Hepatocyte (in vitro differentiated cells): ENCODE measurements around the gene HAAO. TPM values are rescaled to one million over a fixed set of nuclear protein-coding genes. Genes with fewer than 3 reads are reported as not detected.
"Not testable (repeated sequence)": the region's sequence is repeated elsewhere in the genome, so short reads cannot be mapped to it uniquely, and the experiment has no call there.

Experiments
- DNase-seq: peaks from one replicate; pipeline ENCODE4 v3.0.0-alpha.2; 2016; ENCODE audit warnings: low spot score
- H2AFZ ChIP-seq: fragments of 200-600 bp; sonication (generic); 2 replicates; pipeline ENCODE4 v1.6.0; 2016; ENCODE audit warnings: antibody characterized with exemption, mild to moderate bottlenecking
- H3K27ac ChIP-seq: fragments of 200-600 bp; sonication (generic); 2 replicates; pipeline ENCODE4 v1.5.1; 2016; ENCODE audit warnings: mild to moderate bottlenecking
- H3K27me3 ChIP-seq: fragments of 200-600 bp; sonication (generic); 2 replicates; pipeline ENCODE4 v1.6.1; 2016
- H3K36me3 ChIP-seq: fragments of 200-600 bp; sonication (generic); replicated peaks from 2 replicates; pipeline ENCODE4 v1.5.1; 2016; ENCODE audit warnings: low read depth; ENCODE audit not compliant: insufficient read depth
- H3K4me1 ChIP-seq: fragments of 200-600 bp; sonication (generic); 2 replicates; pipeline ENCODE4 v1.5.1; 2016; ENCODE audit warnings: mild to moderate bottlenecking, moderate library complexity; ENCODE audit not compliant: insufficient read depth
- H3K4me2 ChIP-seq: fragments of 200-600 bp; sonication (generic); 2 replicates; pipeline ENCODE4 v1.6.0; 2016
- H3K4me3 ChIP-seq: fragments of 200-600 bp; sonication (generic); 2 replicates; pipeline ENCODE4 v1.5.1; 2016; ENCODE audit warnings: mild to moderate bottlenecking
- H3K79me2 ChIP-seq: fragments of 200-600 bp; sonication (generic); 2 replicates; pipeline ENCODE4 v1.6.0; 2017; ENCODE audit warnings: mild to moderate bottlenecking
- H3K9me2 ChIP-seq: fragments of 200-600 bp; sonication (generic); replicated peaks from 2 replicates; pipeline ENCODE4 v1.6.0; 2017; ENCODE audit warnings: mild to moderate bottlenecking; ENCODE audit not compliant: insufficient read depth
- H3K9me3 ChIP-seq: fragments of 200-600 bp; sonication (generic); 2 replicates; pipeline ENCODE4 v1.5.1; 2016; ENCODE audit warnings: low read depth, mild to moderate bottlenecking
- H4K20me1 ChIP-seq: fragments of 200-600 bp; sonication (generic); 2 replicates; pipeline ENCODE4 v1.6.0; 2016; ENCODE audit warnings: mild to moderate bottlenecking; ENCODE audit not compliant: insufficient read depth, poor library complexity, severe bottlenecking
- CTCF ChIP-seq: fragments of 200-600 bp; sonication (generic); IDR thresholded peaks from 2 replicates; pipeline ENCODE4 v1.5.1; 2016; ENCODE audit warnings: antibody characterized with exemption, mild to moderate bottlenecking; ENCODE audit not compliant: poor library complexity
- EZH2 ChIP-seq: fragments of 200-600 bp; sonication (generic); IDR thresholded peaks from 2 replicates; pipeline ENCODE4 v1.6.1; 2016; ENCODE audit warnings: antibody characterized with exemption, mild to moderate bottlenecking, borderline replicate concordance
- EZH2phosphoT487 ChIP-seq: fragments of 200-600 bp; sonication (generic); IDR thresholded peaks from one replicate; pipeline ENCODE4 v1.6.1; 2018; ENCODE audit warnings: antibody characterized with exemption, mild to moderate bottlenecking, low read depth, moderate library complexity; ENCODE audit not compliant: unreplicated experiment, severe bottlenecking
- WGBS: methylation state at CpG from one replicate; pipeline ENCODE4 v1.1.6; 2016; ENCODE audit warnings: low lambda C conversion rate; ENCODE audit errors: missing lambda C conversion rate; 5-methylcytosine and 5-hydroxymethylcytosine counted together
- polyA plus RNA-seq: library from polyadenylated mRNA; unstranded; fragments of >200 nt; fragmentation: Nextera tagmentation; extraction: Ambion mirVana; gene quantifications from 2 replicates; pipeline ENCODE4 v1.2.1, GENCODE V29; 2016
- total RNA-seq: library from RNA; depleted of rRNA; stranded (reverse); fragments of >200 nt; gene quantifications from 2 replicates; pipeline ENCODE4 v1.2.3, GENCODE V29; 2014

HAAO gene
- total and polyA plus RNA-seq, 2 experiments from 2014 or later, result 22.0 to 35.4 TPM

- no peaks in the 10 kb centered on the region for H4K20me1 ChIP-seq
- no peaks in the 10 kb centered on the region for H3K36me3 ChIP-seq
- no peak overlapping the region for H3K27ac ChIP-seq
- no peak overlapping the region for H3K4me2 ChIP-seq
- no peaks in the 10 kb centered on the region for H3K27me3 ChIP-seq
- no peaks in the 10 kb centered on the region for H3K79me2 ChIP-seq
- H3K9me3 ChIP-seq, result no peaks in the 10 kb centered on the region
- WGBS, result 98% methylated on average over 7 of the region's 7 CpGs
- no peak overlapping the region for H3K4me3 ChIP-seq
- no peaks in the 10 kb centered on the region for H3K9me2 ChIP-seq
- no peak for DNase-seq
- H3K4me1 ChIP-seq, result peaks cover 4% of the 10 kb centered on the region
- no peak overlapping the region for H2AFZ ChIP-seq
- TF ChIP-seq EZH2phosphoT487 (no peak), CTCF (no peak), EZH2 (no peak)
Measured at GRCh38 chr2:42834161-42834560, 41.8 kb upstream of the HAAO start.

- no peak overlapping the region for H3K4me2 ChIP-seq
- no peaks in the 10 kb centered on the region for H4K20me1 ChIP-seq
- H3K9me2 ChIP-seq, result no peaks in the 10 kb centered on the region
- TF ChIP-seq EZH2 (no peak), EZH2phosphoT487 (no peak), CTCF (no peak)
- H2AFZ ChIP-seq, result no peak overlapping the region
- no peak overlapping the region for H3K27ac ChIP-seq
- H3K4me1 ChIP-seq, result peaks cover 7% of the 10 kb centered on the region
- no peaks in the 10 kb centered on the region for H3K79me2 ChIP-seq
- H3K4me3 ChIP-seq, result no peak overlapping the region
- H3K27me3 ChIP-seq, result no peaks in the 10 kb centered on the region
- no peak for DNase-seq
- no peaks in the 10 kb centered on the region for H3K36me3 ChIP-seq
- WGBS, result 85% methylated on average over 6 of the region's 6 CpGs
- H3K9me3 ChIP-seq, result no peaks in the 10 kb centered on the region
Measured at GRCh38 chr2:42832289-42832634, 39.9 kb upstream of the HAAO start.

- H3K9me2 ChIP-seq, H3K4me2 ChIP-seq, DNase-seq, H3K36me3 ChIP-seq, H2AFZ ChIP-seq, H3K4me1 ChIP-seq, H3K27me3 ChIP-seq, H3K4me3 ChIP-seq, H4K20me1 ChIP-seq, H3K9me3 ChIP-seq, H3K27ac ChIP-seq, H3K79me2 ChIP-seq: not testable (repeated sequence)
- WGBS, result 95% methylated on average over 26 of the region's 26 CpGs
Measured at GRCh38 chr2:42831575-42832288, 39.3 kb upstream of the HAAO start.

- H3K4me1 ChIP-seq, result peaks cover 7% of the 10 kb centered on the region
- H3K4me2 ChIP-seq, result no peak overlapping the region
- no peaks in the 10 kb centered on the region for H3K79me2 ChIP-seq
- H2AFZ ChIP-seq, result no peak overlapping the region
- WGBS, result 95% methylated on average over 6 of the region's 6 CpGs
- no peak overlapping the region for H3K27ac ChIP-seq
- H3K27me3 ChIP-seq, result no peaks in the 10 kb centered on the region
- TF ChIP-seq EZH2, result no peak
- no peak for TF ChIP-seq CTCF
- TF ChIP-seq EZH2phosphoT487, result no peak
- DNase-seq, result no peak
- no peak overlapping the region for H3K4me3 ChIP-seq
- no peaks in the 10 kb centered on the region for H3K9me3 ChIP-seq
- no peaks in the 10 kb centered on the region for H3K9me2 ChIP-seq
- H3K36me3 ChIP-seq, result no peaks in the 10 kb centered on the region
- H4K20me1 ChIP-seq, result no peaks in the 10 kb centered on the region
Measured at GRCh38 chr2:42830922-42831574, 38.7 kb upstream of the HAAO start.
